H1 (cell line): ENCODE results near the gene OR10J4. TPM values are rescaled to one million over a fixed set of nuclear protein-coding genes. Genes with fewer than 3 reads are reported as not detected.

ENCODE experiments used
- CBX8 ChIP-seq: fragments of 300-800, 300-1000 bp; sonication (generic); IDR thresholded peaks from 2 replicates; pipeline ENCODE4 v1.7.1; 2016; ENCODE audit warnings: low read depth, low read length, borderline replicate concordance
- CHD7 ChIP-seq: fragments of 300-600 bp; sonication (generic); IDR thresholded peaks from 2 replicates; pipeline ENCODE4 v1.7.1; 2012; ENCODE audit warnings: low read length, moderate library complexity, mild to moderate bottlenecking, inconsistent platforms; ENCODE audit not compliant: insufficient replicate concordance
- CREB1 ChIP-seq: IDR thresholded peaks from 2 replicates; pipeline ENCODE4 v1.6.1; 2012; ENCODE audit warnings: inconsistent platforms
- E2F6 ChIP-seq: IDR thresholded peaks from 2 replicates; pipeline ENCODE4 v1.6.1; 2012; ENCODE audit warnings: inconsistent platforms
- EGR1 ChIP-seq: IDR thresholded peaks from 2 replicates; pipeline ENCODE4 v1.6.1; 2011; ENCODE audit warnings: low read depth, low read length, borderline replicate concordance
- HDAC2 ChIP-seq, 2 experiments: fragments of 300-600 bp in 1 of 2; sonication (generic) in 1 of 2; IDR thresholded peaks; 2 replicates each; pipeline ENCODE4 v1.6.1; 2011 to 2012; ENCODE audit warnings: low read depth in 2 of 2, low read length in 2 of 2, mild to moderate bottlenecking in 2 of 2, moderate library complexity in 2 of 2, borderline replicate concordance in 1 of 2, inconsistent platforms in 1 of 2
- MAFK ChIP-seq: IDR thresholded peaks from 2 replicates; pipeline ENCODE4 v1.6.1; 2012; ENCODE audit warnings: low read depth, mild to moderate bottlenecking, improper control_type of control experiment, low read length
- MAX ChIP-seq: IDR thresholded peaks from 2 replicates; pipeline ENCODE4 v1.6.1; 2012; ENCODE audit warnings: inconsistent platforms
- SAP30 ChIP-seq: fragments of 300-600 bp; sonication (generic); IDR thresholded peaks from 2 replicates; pipeline ENCODE4 v1.7.1; 2012; ENCODE audit warnings: low read length, moderate library complexity, mild to moderate bottlenecking, inconsistent platforms; ENCODE audit not compliant: insufficient read depth, insufficient replicate concordance
- polyA plus RNA-seq, 7 experiments: library from polyadenylated mRNA; depleted of rRNA in 3 of 7; stranded (reverse) in 5 of 7; unstranded in 2 of 7; fragments of >200 nt in 5 of 7; fragments of 200-250 nt in 2 of 7; gene quantifications; 1 replicate in 5 of 7; 2 replicates in 1 of 7; 4 replicates in 1 of 7; pipeline versions ENCODE4 v1.2.1 to v1.2.3, GENCODE V29; 2011 to 2013; ENCODE audit warnings: missing spikeins in 2 of 7, mixed read lengths in 2 of 7
- total RNA-seq: library from RNA; stranded (reverse); fragmentation: NEBNext Ultra II Directional; extraction: Animal tissue kit (Norgen Biotek cat#: 25700); gene quantifications from 2 replicates; pipeline ENCODE4 v1.2.1, GENCODE V29; 2021

OR10J4 gene
- total and polyA plus RNA-seq, 2 of the 8 experiments (the other 6 are each of a cell fraction or from before 2014, with no cell fraction given): not detected

- TF ChIP-seq CHD7 (no peak), SAP30 (no peak), CREB1 (no peak), MAX (no peak), MAFK (no peak), CBX8 (no peak), HDAC2 (IDR thresholded peaks at IDR 0.05; ENCODE audit: borderline replicate concordance in 1 of 2, low read depth in 2 of 2, low read length in 2 of 2) (no peak), EGR1 (no peak), E2F6 (no peak)
These were observed 25.2 kb upstream of the OR10J4 start (continued) for GRCh38 chr1:159406821-159407220.
